HG03060 (cell line): ENCODE measurements around the gene TEX9.
A peak's percentile ranks its signal among the peaks of the same experiment; 100 is the strongest.

ENCODE experiments used
- ATAC-seq: cut with Tn5 transposase; IDR thresholded peaks from one replicate; pipeline ENCODE4 v1.9.1; 2021; ENCODE audit warnings: low read depth, moderate number of reproducible peaks; ENCODE audit not compliant: unreplicated experiment

TEX9 gene

GRCh38 chr15:56440214-56440770 lies 75.1 kb downstream of the TEX9 start:
- no peak for ATAC-seq

GRCh38 chr15:56442354-56442753 lies 77.1 kb downstream of the TEX9 start:
- ATAC-seq = no peak

DNA sequence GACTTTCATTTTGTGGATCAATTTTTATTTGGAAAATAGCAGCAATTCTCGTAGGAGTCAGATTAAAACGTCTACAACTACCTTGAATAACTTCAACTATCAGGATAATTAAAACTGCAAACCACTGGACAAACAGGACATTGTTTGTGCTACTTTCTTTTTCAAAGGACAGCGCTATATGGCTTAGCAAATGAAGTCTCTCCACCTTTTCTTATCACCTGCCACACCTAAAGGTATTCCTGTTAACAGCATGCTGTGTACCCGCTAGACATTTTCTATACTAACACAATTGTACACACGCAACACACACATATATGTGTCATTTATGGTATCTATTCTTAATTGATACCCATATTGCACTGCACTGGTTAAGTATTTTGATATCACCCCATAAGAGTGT lies 80.5 kb downstream of the TEX9 start:
- no peak for ATAC-seq

GRCh38 chr15:56454836-56455235 lies 89.6 kb downstream of the TEX9 start:
- no peak for ATAC-seq

DNA sequence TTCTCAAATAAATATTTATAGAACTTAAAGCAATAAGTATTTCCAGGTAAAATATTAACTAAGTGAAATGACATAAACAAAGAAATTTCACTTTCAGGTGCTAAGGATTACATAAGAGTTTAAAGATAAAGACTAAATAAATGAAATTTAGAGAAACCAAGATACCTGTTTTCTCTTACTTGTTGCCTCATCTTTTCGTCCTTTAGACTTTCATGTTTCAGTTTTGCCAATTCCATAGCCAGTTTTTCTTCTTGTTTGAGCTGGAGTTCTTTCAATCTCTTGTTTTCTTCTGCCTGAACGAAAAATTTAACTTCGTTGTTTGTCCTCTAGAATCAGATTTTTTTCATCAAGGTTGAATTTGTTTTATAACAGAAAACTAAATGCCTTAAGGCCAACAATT lies 91.0 kb downstream of the TEX9 start:
- ATAC-seq = no peak

DNA sequence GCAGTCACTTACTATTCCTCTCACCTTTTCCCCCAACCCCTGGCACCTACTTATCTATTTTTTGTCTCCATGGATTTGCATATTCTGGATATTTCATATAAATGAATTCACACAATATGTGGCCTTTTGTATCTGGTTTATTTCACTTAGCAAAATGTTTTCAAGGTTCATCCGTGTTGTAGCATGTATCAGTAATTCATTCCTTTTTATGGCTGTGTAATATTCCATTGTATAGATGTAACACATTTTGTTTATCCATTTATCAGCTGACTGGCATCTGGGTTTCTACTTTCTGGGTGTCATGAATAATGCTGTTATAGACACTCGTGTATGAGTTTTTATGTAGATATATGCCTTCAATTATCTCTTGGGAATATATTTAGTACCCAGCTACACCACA lies 93.9 kb downstream of the TEX9 start:
- ATAC-seq = no peak

DNA sequence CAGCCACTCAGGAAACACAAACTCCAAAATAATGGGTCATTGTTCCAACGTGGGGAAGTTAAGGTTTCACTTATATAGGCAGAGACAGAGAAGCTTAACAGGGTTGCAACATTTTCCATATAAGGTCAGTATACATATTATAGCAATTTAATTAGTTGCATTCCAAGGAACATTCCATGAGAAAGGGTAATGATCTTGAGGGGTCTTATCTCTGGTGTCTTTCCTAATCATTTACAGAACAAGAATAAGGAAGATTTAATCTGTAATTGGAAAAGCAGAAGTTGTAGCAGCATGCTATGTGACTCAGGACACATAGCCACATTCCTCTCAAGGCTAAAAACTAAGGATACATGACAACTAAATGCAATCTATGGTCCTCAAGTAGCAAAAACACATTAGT lies 94.8 kb downstream of the TEX9 start:
- no peak for ATAC-seq

- no peak for ATAC-seq
Measured at GRCh38 chr15:56460947-56461346, 95.7 kb downstream of the TEX9 start.

GRCh38 chr15:56464893-56465520 lies 99.8 kb downstream of the TEX9 start, which contains the start of gene MNS1:
TSS of gene MNS1 (minus strand) at chr15:56465137. CDS start at chr15:56464972, 165 bp downstream.
- ATAC-seq = peak; percentile 98

GRCh38 chr15:56467616-56468015 lies 102.4 kb downstream of the TEX9 start:
- no peak for ATAC-seq

DNA sequence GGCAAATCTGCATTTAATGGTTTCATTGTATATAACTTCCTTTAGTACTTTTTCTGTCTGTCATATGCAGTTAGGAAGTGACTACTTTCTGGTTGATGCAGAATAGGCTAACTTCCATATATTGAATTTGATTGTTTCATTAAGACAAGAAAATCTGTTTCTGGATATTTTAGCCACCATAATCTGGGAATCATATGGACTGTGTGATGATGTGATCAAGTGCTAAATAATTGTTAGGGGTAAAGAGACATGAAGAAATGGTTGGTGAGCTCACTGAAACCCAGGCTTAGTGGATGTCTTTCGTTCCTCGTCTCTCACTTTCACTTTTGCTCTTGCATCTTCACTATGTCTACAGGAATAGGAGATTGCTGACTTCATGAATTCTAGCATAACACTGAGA lies 103.2 kb downstream of the TEX9 start:
- ATAC-seq = no peak

DNA sequence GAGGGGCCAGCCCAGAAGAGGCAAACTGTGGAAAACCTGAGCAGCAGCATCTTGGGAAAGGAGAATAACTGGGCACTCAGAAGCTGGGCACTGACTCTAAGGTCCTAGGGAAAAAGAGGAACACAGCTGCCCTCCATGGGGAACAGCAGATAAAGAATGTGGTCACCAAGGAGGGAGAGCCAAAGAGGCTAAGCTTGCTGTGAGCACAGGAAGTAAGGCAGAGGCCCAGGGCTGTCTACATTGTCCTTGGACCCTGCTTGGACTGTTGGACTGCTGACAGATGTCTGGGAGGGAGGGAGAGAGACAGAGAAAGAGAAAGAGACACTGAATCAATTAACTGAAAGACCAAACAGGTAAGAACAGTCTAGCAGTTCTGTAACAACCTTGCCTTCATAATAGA lies 104.3 kb downstream of the TEX9 start:
- no peak for ATAC-seq

DNA sequence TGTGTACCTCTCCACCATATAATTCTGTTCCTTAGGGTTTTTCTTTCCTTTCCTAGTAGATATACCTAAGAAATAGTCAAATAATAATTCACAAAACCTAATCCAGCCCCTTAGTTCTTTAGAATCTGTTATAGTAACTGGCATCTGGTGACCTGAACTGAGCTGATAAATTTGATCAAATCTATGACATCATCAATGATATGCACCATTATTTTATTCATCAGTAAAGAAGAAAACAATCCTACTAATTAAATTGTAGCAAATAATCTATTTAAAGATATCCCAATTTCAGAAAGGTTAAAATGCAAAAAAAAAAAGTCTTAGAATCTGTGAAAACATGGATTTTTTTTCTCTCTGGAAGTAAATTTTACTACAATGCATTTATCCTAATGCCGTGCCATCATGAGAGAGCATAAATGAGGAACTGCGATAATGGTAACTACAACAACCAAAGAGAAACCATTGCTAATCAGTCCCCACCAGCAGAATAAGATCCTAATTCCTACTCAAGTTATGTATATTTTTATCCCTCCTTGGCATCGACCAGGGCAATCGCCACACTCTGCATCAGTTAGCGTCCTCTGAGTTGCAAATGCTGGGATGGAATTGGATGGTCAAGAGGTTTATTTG lies 106.3 kb downstream of the TEX9 start:
- ATAC-seq = no peak

- no peak for ATAC-seq
Measured at GRCh38 chr15:56472278-56472677, 107.1 kb downstream of the TEX9 start.

DNA sequence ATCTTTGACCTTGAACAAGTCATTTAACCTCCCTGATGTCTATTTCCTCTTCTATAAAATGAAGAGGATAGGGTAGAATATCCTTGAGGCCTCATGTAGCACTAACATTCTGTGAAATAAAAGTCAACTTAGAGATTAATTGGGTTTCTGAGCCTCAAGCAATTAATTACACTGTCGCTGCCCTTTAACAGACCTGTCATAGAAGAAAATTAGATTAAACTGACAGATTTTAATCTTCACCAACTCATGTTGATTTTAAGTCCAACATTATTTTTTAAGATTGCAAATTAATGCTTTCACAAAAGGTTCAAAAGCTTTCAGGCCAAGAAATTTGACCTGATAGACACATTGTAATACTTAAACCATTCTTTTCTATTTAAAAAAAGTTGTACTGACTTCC lies 107.8 kb downstream of the TEX9 start:
- ATAC-seq = no peak

GRCh38 chr15:56475351-56475750 lies 110.1 kb downstream of the TEX9 start:
- ATAC-seq = no peak
